Astrocyte (in vitro differentiated cells and primary cell): ENCODE data around the gene VAT1L.

Experiments used
- EZH2 ChIP-seq: IDR thresholded peaks from 2 replicates; pipeline ENCODE4 v1.6.1; 2012; ENCODE audit warnings: mild to moderate bottlenecking, low read length, inconsistent platforms; ENCODE audit not compliant: insufficient read depth
- TF ChIP-seq, protein P1 (sequence below): IDR thresholded peaks from 2 replicates; pipeline ENCODE4 v1.5.1; 2011; ENCODE audit warnings: low read depth, mild to moderate bottlenecking, inconsistent platforms, low read length, moderate library complexity; ENCODE audit not compliant: insufficient read depth

DNA sequence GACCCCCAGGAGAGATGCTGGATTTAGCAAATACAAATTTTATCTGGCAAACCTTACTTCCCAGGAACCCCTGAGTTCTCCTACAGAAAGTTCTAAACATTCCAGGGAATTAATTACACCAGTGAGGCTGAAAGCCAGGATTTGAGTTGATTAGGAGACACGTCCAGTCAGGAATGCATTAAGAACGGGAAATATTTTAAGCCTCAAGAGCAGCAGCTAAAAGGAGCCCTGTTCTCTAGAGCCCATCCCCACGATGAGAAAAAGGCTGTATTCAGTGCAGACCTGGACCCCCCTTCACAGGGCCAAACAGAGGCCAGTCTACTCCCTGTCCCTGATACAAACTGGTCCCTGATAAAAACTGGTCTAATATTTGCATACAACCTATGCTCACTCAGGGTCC lies 55.0 kb downstream of the VAT1L start:
- TF ChIP-seq, protein P1, sequence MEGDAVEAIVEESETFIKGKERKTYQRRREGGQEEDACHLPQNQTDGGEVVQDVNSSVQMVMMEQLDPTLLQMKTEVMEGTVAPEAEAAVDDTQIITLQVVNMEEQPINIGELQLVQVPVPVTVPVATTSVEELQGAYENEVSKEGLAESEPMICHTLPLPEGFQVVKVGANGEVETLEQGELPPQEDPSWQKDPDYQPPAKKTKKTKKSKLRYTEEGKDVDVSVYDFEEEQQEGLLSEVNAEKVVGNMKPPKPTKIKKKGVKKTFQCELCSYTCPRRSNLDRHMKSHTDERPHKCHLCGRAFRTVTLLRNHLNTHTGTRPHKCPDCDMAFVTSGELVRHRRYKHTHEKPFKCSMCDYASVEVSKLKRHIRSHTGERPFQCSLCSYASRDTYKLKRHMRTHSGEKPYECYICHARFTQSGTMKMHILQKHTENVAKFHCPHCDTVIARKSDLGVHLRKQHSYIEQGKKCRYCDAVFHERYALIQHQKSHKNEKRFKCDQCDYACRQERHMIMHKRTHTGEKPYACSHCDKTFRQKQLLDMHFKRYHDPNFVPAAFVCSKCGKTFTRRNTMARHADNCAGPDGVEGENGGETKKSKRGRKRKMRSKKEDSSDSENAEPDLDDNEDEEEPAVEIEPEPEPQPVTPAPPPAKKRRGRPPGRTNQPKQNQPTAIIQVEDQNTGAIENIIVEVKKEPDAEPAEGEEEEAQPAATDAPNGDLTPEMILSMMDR, result no peak
- TF ChIP-seq EZH2, result no peak
